HepG2 (cell line): ENCODE measurements around the gene MSMP. TPM values are rescaled to one million over a fixed set of nuclear protein-coding genes. Genes with fewer than 3 reads are reported as not detected.

Experiments used
- ARID2 ChIP-seq: sonication (generic); formaldehyde crosslinking; IDR thresholded peaks from 2 replicates; pipeline ENCODE4 v1.8.1; 2022; ENCODE audit warnings: mild to moderate bottlenecking, missing genetic modification reagents, borderline replicate concordance
- HINFP ChIP-seq: sonication (generic); formaldehyde crosslinking; IDR thresholded peaks from 2 replicates; pipeline ENCODE4 v1.4.0; 2020; ENCODE audit warnings: low read depth, mild to moderate bottlenecking, missing genetic modification reagents
- HNF4A ChIP-seq: sonication (generic); formaldehyde crosslinking; IDR thresholded peaks from 2 replicates; pipeline ENCODE4 v1.4.0; 2020; ENCODE audit warnings: missing genetic modification reagents
- IKZF5 ChIP-seq: IDR thresholded peaks from 2 replicates; pipeline ENCODE4 v1.6.1; 2018; ENCODE audit warnings: missing genetic modification reagents, mild to moderate bottlenecking, missing compliant biosample characterization
- IRX3 ChIP-seq: sonication (generic); formaldehyde crosslinking; IDR thresholded peaks from 2 replicates; pipeline ENCODE4 v1.8.1; 2023; ENCODE audit warnings: mild to moderate bottlenecking, low read depth, missing genetic modification reagents, borderline replicate concordance
- MIXL1 ChIP-seq: IDR thresholded peaks from 2 replicates; pipeline ENCODE4 v1.6.1; 2016
- ONECUT2 ChIP-seq: sonication (generic); formaldehyde crosslinking; IDR thresholded peaks from 2 replicates; pipeline ENCODE4 v1.4.0; 2020; ENCODE audit warnings: missing genetic modification reagents
- PITX1 ChIP-seq: sonication (generic); formaldehyde crosslinking; IDR thresholded peaks from 2 replicates; pipeline ENCODE4 v1.5.1; 2020; ENCODE audit warnings: mild to moderate bottlenecking, missing genetic modification reagents
- SAFB2 ChIP-seq: sonication (generic); formaldehyde crosslinking; IDR thresholded peaks from 2 replicates; pipeline ENCODE4 v1.5.1; 2020; ENCODE audit warnings: missing genetic modification reagents, low read depth, mild to moderate bottlenecking, borderline replicate concordance
- SIN3B ChIP-seq: fragments of 150-350 bp; IDR thresholded peaks from 2 replicates; pipeline ENCODE4 v1.6.1; 2014; ENCODE audit warnings: low read length
- SNAI1 ChIP-seq: sonication (generic); formaldehyde crosslinking; IDR thresholded peaks from 2 replicates; pipeline ENCODE4 v1.5.0; 2020; ENCODE audit warnings: mild to moderate bottlenecking, missing genetic modification reagents, borderline replicate concordance
- SOX13 ChIP-seq, 3 experiments: fragments of 450-650 bp in 1 of 3; sonication (generic) in 1 of 3; formaldehyde crosslinking in 1 of 3; IDR thresholded peaks in 2 of 3; conservative IDR thresholded peaks in 1 of 3; 2 replicates each; pipeline versions ENCODE4 v1.5.0 to v1.6.1; 2016 to 2020; ENCODE audit warnings: antibody characterized with exemption in 1 of 3, mild to moderate bottlenecking in 1 of 3, missing compliant biosample characterization in 1 of 3, missing genetic modification reagents in 1 of 3, moderate library complexity in 1 of 3
- SRY ChIP-seq: sonication (generic); formaldehyde crosslinking; IDR thresholded peaks from 2 replicates; pipeline ENCODE4 v1.8.0; 2022; ENCODE audit warnings: mild to moderate bottlenecking, missing genetic modification reagents
- YEATS4 ChIP-seq: sonication (generic); formaldehyde crosslinking; IDR thresholded peaks from 2 replicates; pipeline ENCODE4 v1.4.0; 2020; ENCODE audit warnings: missing genetic modification reagents, borderline replicate concordance
- ZBTB34 ChIP-seq: sonication (generic); formaldehyde crosslinking; IDR thresholded peaks from 2 replicates; pipeline ENCODE4 v1.8.0; 2022; ENCODE audit warnings: mild to moderate bottlenecking, missing genetic modification reagents
- ZNF512B ChIP-seq: sonication (generic); formaldehyde crosslinking; IDR thresholded peaks from 2 replicates; pipeline ENCODE4 v1.5.1; 2020; ENCODE audit warnings: missing genetic modification reagents, mild to moderate bottlenecking, borderline replicate concordance
- ZNF513 ChIP-seq: sonication (generic); formaldehyde crosslinking; conservative IDR thresholded peaks from 2 replicates; pipeline ENCODE4 v1.5.0; 2020; ENCODE audit warnings: missing genetic modification reagents
- ZNF546 ChIP-seq: sonication (generic); formaldehyde crosslinking; conservative IDR thresholded peaks from 2 replicates; pipeline ENCODE4 v1.8.1; 2023; ENCODE audit warnings: mild to moderate bottlenecking, missing genetic modification reagents
- ZNF598 ChIP-seq: sonication (generic); formaldehyde crosslinking; IDR thresholded peaks from 2 replicates; pipeline ENCODE4 v1.5.1; 2020; ENCODE audit warnings: mild to moderate bottlenecking, missing genetic modification reagents, borderline replicate concordance
- ZNF761 ChIP-seq: sonication (generic); formaldehyde crosslinking; conservative IDR thresholded peaks from 2 replicates; pipeline ENCODE4 v1.4.0; 2020; ENCODE audit warnings: mild to moderate bottlenecking, missing genetic modification reagents
- ZNF773 ChIP-seq: sonication (generic); formaldehyde crosslinking; IDR thresholded peaks from 2 replicates; pipeline ENCODE4 v1.4.0; 2020; ENCODE audit warnings: missing genetic modification reagents, borderline replicate concordance
- ZNF792 ChIP-seq: IDR thresholded peaks from 2 replicates; pipeline ENCODE4 v1.6.1; 2016
- ZSCAN25 ChIP-seq: sonication (generic); formaldehyde crosslinking; IDR thresholded peaks from 2 replicates; pipeline ENCODE4 v1.8.0; 2022; ENCODE audit warnings: mild to moderate bottlenecking, missing genetic modification reagents
- polyA plus RNA-seq, 8 experiments: library from polyadenylated mRNA; depleted of rRNA in 3 of 8; stranded (reverse) in 7 of 8; unstranded in 1 of 8; fragments of >200 nt; fragmentation: Illumina TruSeq in 4 of 8; extraction: Trizol in 4 of 8; gene quantifications; 2 replicates each; pipeline versions ENCODE4 v1.2.1 to v1.2.3, GENCODE V29; 2011 to 2016; ENCODE audit warnings: low read depth in 4 of 8, missing spikeins in 1 of 8, mixed read lengths in 1 of 8; ENCODE audit not compliant: insufficient read depth in 1 of 8
- total RNA-seq, 5 experiments: library from RNA; depleted of rRNA; stranded (reverse); fragments of >200 nt; fragmentation: Illumina TruSeq; extraction: Trizol; gene quantifications; 2 replicates each; pipeline ENCODE4 v1.2.3, GENCODE V29; 2016; ENCODE audit warnings: low read depth in 1 of 5

MSMP gene
- total and polyA plus RNA-seq, 2 of the 13 experiments (the other 11 are each of a cell fraction or from before 2014, with no cell fraction given), result 0.24 to 0.46 TPM

- TF ChIP-seq HNF4A (CRISPR knock-in tag) (peak; percentile 61), ZNF773 (CRISPR knock-in tag) (no peak), ZNF598 (CRISPR knock-in tag) (no peak), IRX3 (CRISPR knock-in tag) (no peak), HINFP (no peak), MIXL1 (CRISPR knock-in tag) (no peak), ZNF513 (CRISPR knock-in tag) (no peak), ZNF792 (no peak), PITX1 (CRISPR knock-in tag) (peak; percentile 20; the same call in 1 of the 2 replicates), ZSCAN25 (CRISPR knock-in tag) (no peak), SOX13 (IDR thresholded peaks at IDR 0.05) (peak; percentile 68; the same call in 1 of the 2 replicates), SOX13 (CRISPR knock-in tag; conservative IDR thresholded peaks at IDR 0.05 in 1 of 2, IDR thresholded peaks at IDR 0.05 in 1 of 2) (peak in 1 of 2 experiments; percentile 91; a peak in 2 of 4 replicates), ARID2 (CRISPR knock-in tag) (no peak), YEATS4 (CRISPR knock-in tag) (0 out of 2 replicates have a peak, but pooled peaks have one; percentile 21), ZNF761 (CRISPR knock-in tag) (no peak), SRY (no peak), SAFB2 (CRISPR knock-in tag) (no peak), SNAI1 (CRISPR knock-in tag) (no peak), ONECUT2 (CRISPR knock-in tag) (no peak), ZNF546 (no peak), ZBTB34 (CRISPR knock-in tag) (no peak), IKZF5 (CRISPR knock-in tag) (0 out of 2 replicates have a peak, but pooled peaks have one; percentile 25), SIN3B (no peak), ZNF512B (CRISPR knock-in tag) (no peak)
Observed at GRCh38 chr9:35746583-35746982, 7.5 kb downstream of the MSMP start (continued).
